HG02852 (cell line): Measurements from ENCODE around the gene DHX58.

Experiments
- ATAC-seq: cut with Tn5 transposase; IDR thresholded peaks from one replicate; pipeline ENCODE4 v1.9.1; 2021; ENCODE audit warnings: mild to moderate bottlenecking, moderate library complexity; ENCODE audit not compliant: unreplicated experiment

The DHX58 gene

DNA sequence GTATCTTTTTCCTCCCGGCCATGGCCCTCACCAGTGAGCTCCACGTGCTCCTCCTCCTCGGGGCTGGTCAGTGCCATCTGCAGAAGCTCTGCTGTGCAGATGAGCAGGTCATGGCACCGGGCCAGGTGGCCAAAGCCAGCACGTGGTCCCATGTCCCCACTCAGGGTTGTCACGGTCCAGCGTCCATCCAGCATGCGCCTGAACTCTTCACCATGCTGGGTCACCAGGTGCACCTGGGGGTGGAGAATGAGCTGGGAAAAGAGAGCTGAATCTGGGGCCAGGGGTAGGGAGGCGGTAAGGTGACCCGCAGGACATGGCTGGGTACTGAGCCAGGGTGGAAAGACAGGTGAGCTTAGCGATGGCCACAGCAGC, 1.3 kb downstream of the DHX58 start:
- no peak for ATAC-seq

DNA sequence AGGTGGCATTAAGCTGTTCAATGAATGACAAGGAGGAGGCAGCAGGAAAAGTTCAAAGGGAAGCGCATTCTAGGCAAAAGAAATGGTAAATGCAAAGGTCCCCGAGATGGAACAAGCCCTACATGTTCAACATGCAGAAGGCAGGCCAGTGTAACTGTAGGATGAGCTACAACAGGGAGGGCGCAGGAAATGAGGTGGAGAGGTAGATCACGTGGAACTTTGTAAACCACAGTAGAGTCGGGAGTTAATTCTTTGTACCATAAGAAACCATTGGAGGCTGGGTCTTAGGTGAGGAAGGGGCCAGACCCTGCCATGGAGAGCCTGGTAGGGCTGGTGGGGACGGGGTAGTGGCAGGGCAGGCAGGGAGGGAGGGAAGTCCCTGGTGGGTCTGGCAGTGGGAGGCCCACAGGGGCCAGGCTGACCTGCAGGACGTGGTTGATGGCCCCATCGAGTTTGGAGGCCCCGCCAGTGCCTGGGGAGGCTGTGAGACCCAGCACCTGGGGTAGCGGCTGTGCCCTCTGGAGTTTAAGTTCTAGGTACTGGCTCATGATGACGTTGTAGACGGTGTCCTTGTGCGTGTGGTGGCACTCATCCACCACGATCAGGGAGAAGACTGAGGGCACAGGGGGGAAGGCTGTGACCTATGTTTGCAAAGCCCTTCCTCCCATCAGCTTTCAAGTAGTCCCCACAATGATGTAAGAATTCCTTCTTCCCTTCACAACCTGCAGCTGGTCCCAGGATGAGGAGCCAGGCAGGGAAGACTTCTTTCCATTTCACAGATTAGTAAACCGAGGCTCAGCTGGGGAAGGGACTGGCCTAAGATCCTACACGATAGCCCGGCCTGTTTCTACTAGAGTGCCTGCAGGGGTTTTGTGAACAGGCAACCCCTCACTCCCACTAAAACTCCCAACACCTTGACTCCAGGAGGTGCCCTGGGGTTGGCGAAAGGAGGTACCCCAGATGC, 1.9 kb downstream of the DHX58 start:
- no peak for ATAC-seq

DNA sequence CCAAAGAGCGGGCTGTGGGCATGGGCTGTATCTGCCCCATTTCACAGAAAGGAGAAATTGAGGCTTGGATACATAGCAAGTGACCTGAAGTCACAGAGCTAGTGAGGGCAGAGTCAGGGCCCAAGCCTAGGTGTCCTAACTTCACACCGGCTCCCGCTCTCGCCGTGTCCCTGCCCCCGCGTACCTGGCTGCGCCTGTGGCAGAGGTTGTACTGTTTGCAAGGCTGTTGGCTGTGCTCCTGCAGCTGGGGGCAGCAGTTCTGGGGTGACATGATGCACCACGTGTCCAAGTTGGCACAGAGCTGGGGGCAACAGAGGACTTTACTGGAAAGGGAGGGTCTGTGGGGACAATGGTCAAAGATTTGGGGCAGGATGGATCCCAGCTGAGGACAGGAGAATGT, 3.4 kb downstream of the DHX58 start:
- no peak for ATAC-seq

DNA sequence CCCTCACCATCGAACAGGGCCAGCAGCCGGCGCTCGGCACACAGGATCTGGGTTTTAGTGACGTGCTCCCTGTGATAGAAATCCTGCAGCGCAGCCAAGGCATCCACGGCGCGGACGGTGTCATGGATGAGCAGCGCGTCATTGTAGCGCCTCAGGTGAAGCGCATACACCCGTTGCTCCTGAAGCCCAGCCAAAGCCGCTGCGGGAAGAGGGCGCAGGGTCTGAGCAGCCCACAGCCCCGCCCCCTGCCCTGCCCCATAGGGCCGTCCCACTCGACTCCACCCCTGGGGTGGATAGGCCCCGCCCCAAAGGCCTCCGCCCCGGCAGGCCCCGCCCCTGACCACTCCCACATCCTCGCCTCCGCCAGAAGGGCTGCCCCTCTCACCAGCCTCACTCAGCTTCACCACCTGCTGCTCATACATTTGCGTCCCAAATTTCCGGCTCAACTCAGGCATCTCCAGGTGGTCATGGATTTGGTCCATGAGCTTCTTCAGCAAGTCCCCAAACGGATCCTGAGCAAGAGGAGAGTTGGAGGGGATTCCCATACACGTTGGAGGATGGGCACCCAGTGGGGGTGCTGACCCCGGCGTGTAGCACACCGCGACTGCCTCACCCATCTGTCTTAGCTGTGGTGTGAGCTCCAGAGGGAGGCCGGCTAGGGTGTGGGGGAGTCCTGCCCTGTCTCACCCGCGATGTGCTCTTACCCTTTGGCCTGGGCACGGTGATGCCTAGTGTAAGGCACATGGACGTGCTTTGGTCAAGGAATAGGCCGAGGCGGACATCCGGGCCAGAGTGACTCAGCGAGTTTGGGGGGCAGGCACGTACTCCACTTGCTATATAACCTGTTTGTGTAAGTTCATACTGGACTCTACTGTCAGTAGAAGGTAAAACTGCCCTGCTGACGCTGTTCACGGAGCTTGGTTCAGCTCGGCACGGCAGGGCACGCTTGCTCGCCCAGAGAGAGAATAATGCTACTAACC, 4.6 kb downstream of the DHX58 start:
- peak; percentile 69 for ATAC-seq

DNA sequence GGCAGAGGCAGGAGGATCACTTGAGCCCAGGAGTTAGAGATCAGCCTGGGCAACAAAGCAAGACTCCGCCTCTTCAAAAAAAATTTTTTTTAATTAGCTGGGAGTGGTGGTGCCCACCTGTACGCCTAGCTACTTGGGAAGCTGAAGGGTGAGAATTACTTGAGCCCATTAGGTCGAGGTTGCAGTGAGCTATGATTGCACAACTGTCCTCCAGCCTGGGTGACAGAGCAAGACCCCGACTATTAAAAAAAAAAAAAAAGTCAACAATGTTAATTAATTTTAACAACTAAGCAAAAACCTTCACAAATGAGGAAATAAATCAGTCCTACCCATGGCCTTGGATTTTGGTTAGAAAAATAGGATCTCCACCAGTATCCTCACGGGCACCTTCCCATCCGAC, 5.4 kb downstream of the DHX58 start:
- ATAC-seq: no peak

DNA sequence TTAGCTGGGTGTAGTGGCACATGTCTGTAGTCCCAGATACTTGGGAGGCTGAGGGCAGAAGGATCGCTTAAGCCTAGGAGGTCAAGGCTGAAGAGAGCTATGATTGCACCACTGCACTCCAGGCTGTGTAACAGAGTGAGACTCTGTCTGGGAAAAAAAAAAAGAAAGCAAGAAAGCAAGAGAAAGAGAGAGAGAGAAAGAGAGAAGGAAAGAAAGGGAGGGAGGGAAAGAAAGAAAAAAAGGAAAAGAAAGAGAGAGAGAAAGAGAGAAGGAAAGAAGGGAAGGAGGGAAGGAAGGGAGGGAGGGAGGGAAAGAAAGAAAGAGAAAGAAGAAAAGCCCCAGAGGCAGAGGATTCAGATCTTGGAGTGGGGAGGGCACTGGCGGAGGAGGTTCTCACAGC, 6.5 kb downstream of the DHX58 start:
- no peak for ATAC-seq

DNA sequence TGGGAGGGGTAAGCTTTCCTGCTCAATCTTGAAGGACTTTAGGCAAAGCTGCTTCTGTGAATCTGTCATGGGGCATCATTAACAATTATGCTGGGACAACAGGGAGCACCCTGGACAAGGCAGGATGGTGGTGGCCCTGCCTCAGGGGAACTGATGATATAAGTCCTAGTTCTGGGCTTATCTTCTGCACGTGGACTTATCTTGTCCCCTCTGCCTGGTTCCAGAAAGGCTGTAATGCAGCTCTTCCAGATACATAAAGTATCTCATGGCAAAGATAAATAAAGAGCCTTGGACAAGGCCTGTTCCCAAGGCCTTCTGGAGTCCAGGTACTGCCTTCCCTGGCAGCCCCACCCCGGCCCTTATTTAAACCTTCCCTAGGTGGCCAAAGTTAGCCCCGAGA, 8.2 kb downstream of the DHX58 start:
- ATAC-seq: no peak

DNA sequence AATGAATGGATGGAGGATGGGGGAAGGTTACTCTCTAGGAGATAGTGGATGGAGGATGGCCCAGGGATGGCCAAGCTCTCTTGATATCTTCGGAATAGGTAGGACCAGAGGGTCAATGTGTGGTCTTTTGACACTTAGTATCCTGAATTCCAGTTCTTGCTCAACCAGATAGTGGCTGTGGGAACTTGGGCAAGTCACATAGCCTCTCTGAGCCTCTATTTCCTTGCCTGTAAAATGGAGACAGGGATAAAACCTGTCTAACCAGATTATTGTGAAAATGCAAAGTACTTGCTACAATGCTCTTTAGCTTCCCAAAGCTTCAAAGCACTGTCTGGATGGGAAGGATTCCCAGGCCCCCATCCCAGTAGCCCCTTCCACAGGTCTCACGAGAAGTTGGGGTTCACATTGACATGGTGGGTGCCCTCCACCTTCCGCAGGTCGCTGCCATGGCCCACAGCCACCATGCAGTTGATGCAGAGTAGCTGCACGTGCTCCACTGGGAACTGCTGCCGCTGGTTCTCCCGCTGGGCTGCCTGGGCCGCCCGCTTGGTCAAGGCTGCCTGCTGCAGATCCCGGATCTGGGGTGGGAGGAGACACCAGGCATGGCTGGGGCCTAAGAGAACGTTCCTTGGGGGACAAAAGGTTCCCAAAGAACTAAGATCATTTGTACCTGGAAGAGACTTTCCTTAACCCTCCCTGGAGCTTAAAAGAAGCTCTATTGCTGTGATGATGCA, 9.1 kb downstream of the DHX58 start:
- ATAC-seq: no peak

DNA sequence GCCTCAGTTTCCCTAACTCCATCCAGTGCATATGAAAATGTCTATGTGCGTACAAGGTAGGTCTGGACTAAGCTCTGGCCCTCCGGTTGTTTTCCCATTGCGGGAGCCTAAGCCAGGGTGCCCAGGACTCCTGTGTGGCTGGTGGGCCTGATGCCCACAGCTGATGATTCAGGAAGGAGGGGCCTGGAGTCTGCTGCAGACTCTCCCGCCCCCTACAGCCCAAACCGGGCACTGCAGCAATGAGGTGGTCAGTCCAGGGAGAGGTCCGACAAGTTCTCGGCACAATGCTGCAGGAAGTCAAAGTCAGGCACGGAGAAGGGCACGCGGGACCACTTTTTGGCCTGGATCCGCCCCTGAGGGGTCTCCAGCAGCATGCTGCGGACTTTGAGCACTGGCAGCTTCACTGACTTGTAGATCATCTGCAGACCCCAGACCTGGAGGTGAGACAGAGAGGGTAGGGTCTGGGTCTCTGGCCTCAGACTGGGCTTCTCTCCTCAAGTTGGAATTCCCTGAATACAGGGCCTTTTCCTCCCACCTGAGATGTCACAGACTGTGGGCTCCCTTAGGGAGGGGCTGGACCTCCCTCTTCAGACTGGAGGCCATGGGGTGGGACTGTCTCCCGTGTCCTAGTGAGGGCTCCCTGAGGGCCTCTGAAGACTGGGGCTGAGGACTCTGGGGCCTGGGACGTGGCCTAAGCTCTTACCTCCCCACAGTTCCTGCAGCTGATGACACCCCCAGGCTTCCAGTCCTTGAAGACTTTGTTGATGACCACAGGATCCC, 10.8 kb downstream of the DHX58 start:
- no peak for ATAC-seq

DNA sequence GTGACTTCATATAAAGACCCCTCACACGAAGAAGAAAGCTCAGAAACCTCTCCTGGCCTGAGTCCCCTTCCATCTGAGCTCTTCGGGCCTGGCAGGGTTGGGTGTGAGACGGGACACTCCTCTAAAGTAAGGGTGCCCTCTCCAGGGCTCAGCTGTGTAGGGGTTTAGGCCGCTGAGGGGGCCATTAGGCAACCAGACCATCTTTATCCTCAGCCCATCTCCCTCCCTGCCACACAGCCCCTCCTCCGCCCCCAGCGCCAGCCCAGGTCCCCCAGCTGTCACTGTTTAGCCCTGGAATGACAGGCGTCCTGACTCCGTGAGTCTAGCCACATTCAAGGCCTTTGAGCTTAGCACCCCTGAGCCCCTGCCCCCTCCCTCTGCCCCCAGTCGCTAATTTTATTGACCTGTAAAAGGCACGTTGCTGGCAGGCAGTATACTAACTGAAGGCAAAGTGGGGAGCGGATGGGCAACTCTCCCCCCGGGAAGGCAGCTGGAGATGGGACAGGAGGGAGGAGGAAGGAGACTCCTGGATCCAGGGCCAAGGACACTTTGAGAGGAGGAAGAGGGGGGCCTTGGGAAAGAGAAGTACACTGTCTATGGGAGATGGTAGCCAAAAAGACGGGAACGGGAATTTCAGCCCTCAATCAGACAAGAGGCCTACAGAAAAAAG, 13.6 kb downstream of the DHX58 start:
- no peak for ATAC-seq

DNA sequence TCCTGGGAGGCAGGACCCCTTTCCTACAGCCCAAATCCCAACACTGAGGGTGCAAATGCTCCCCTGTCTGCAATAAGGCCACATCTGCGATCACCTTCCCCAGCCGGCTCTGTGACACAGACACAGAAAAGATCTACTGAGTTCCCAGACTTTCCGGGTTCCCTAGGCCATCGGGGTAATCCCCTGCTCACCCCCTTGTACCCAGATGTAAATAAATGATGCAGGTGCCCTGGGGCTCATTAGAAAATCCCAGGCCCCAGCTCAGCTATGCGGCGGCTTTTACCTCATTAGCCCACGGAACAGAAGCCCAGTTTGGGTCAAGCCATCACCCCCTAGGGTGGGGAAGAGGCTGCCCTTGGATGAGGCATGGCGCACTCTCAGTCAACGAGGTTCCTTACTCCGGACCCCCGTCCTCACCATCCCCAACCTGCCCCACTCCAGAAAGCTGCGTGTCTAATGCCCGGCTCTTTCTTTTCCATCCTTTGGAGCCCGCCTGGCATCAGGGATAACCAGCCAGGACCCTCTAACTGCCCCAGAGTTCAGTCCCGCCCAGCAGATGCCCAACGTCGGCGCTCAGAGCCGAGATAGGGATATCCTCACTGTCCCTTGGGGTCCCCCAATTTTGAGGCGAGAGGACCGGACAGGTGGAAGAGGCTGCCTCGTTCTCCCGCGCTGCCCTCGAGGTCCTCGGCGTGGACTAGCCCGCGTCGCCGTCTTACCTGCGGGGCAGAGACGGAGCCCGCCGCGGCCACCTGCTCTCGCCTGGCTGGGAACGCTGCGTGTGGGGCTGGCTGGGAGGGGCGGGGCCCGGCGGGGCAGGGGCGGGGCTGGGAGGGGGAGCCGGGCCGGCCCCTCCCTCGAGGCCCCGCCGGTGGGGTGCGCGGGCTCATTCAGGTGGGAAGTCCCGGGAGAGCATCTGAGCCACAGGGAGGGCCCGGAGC, 14.6 kb downstream of the DHX58 start, which contains the start of gene ZNF385C:
Gene ZNF385C, minus strand, starts transcription at position 783 of the 941 bp plus-strand sequence. CDS start 35,417 bp downstream, outside the sequence.
- ATAC-seq: no peak

DNA sequence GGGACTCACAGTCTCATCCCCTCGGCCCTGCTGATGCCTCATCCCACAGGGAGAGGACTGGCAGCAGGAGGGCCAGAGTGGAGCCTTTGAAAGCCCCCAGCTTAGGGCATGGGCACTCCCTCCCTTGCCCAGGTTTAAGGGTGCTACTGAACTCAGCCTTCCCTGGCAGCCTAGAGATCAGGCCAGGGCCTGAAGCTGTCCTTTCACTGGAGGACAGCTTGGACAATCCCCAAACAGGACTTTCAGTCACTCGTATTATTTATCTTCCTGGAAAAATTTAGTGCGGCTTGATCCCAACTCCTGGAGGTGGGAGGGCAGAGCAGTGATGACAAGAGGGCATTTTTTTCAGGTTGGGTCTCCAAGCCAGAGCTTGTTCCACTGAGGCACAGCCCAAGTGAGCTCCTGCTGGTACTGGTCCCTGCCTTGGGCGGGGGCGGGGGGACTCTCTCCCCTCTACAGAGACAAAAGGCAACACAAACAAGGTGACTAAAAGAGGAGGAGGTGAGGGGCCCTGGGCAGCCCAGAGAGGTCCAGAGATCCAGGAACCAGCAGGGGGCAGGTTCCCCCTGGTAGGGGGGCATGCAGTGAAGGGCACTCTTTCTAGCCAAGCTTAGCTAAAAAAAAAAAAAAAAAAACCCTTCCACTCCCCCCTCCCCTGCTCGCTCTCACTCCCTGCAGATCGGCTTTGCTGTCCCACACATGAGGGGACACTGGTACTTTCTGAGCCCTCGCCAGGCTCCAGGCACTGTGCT, 16.0 kb downstream of the DHX58 start:
- ATAC-seq: no peak

DNA sequence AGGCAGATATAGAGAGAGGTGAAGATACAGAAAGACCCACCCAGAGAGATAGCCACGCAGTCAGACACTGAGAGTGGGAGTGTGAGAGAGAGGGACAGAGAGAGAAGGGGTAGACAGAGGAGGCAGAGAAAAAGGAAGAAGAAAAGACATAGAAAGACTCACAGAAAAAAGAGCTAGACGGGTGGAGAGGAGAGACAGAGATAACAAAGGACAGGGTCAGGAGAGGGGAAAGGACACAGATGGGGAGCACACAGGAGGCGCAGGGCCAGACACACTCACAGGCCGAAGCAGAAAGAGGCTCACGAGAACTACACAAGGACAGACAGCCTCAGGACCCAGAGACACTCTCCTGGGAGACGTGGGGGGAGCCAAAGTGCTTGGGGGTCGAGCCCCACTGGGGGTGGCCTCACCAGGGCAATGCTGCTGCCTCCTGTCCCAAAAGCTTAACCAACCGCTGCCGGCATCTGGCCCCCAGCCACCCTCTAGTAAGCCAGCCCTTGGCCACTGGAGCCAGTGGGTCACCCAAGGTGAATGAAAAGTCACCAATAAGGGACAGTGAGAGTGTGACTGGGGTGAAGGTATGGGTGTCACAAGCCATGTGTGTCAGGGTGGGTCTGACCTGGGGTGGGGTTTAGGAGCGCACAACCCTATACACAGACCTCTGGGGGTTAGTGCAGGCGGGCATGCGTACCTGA, 18.0 kb downstream of the DHX58 start:
- no peak for ATAC-seq

DNA sequence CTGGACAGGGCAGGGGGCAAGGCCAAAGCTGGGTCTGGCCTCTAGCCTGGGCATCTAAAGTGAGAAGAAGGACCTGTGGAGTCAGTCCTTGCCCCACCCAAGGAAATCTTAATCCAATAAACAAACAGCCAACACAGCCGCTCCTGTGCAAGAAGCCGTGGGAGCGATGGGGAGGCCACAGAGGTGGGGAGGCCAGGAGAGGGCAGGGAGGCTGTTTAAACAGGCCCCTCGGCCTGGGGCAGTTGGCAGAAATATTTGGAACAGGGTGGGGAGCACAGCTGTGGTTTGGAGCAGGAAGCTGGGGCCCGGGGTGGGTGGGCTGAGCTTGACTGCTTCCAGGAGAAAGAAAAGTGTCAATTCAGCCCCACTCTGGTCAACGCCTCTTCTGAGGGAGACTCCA, 19.6 kb downstream of the DHX58 start:
- ATAC-seq: no peak

DNA sequence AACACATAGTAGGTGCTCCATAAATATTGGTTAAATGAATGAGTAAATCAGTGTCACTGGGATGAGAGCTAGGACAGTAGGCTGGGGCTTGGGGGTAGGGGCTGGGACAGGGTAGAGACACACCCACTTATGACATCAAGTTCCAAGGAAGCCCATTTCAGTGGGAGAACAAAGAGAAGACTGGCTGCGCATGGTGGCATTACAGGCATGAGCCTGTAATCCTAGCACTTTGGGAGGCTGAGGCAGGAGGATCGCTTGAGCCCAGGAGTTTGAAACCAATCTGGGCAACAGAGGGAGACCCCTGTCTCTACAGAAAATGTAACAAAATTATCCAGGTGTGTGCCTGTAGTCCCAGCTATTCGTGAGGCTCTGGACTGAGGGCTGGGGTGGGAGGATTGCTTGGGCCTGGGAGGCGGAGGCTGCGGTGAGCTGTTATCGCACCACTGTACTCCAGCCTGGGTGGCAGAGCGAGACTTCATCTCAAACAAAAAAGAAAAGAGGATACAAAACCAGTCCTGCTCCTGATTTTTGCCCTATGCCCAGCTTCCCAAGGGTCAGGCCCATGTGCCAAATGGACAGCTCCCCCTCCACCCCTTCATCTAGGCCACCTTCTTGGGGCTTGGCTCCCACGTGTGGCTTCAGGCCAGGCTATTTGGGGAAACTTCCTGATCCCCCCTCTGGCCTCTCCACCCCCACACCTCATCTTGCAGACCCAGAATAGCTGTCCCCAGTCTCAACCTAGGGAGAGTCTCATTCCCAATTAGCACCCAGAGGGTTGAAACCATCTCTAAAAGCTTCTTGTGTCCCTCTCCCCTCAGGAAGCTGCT, 21.3 kb downstream of the DHX58 start:
- no peak for ATAC-seq

DNA sequence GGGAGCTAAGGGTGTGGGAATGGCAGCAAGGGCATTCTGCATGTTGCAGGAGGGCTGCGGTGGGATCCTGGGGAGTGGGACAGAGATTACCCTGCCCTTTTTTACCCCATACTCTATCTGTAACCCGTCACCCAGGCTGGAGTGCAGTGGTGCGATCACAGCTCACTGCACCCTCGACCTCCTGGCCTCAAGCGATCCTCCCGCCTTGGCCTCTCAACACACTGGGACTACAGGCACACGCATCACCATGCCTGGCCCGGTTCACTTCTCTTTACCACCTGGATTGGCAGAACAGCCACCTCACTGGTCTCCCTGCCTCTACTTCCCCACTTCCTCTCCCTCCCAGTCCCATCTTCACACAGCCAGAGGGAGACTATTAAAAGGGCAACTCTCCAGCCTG, 23.8 kb downstream of the DHX58 start:
- no peak for ATAC-seq
